Karpas-422 (cell line): ENCODE data around the gene OR8S1. TPM values are rescaled to one million over a fixed set of nuclear protein-coding genes. Genes with fewer than 3 reads are reported as not detected.
"Not testable (repeated sequence)": the region's sequence is repeated elsewhere in the genome, so short reads cannot be mapped to it uniquely, and the experiment has no call there.

Experiments used
- DNase-seq: peaks from one replicate; pipeline ENCODE4 v3.0.0-alpha.2; 2015
- H2AFZ ChIP-seq: fragments of 200-600 bp; sonication (generic); 2 replicates; pipeline ENCODE4 v1.6.1; 2014; ENCODE audit warnings: antibody characterized with exemption, low read length, mixed read lengths
- H3K27ac ChIP-seq: fragments of 200-600 bp; sonication (generic); 2 replicates; pipeline ENCODE4 v1.5.1; 2014; ENCODE audit warnings: mild to moderate bottlenecking, low read length, moderate library complexity
- H3K27me3 ChIP-seq: fragments of 200-600 bp; sonication (generic); 2 replicates; pipeline ENCODE4 v1.6.1; 2014; ENCODE audit warnings: low read length, mixed read lengths
- H3K36me3 ChIP-seq: fragments of 200-600 bp; sonication (generic); 2 replicates; pipeline ENCODE4 v1.6.1; 2014; ENCODE audit warnings: low read length, mixed read lengths; ENCODE audit not compliant: insufficient read depth
- H3K4me1 ChIP-seq: fragments of 200-600 bp; sonication (generic); 2 replicates; pipeline ENCODE4 v1.6.1; 2014; ENCODE audit warnings: mild to moderate bottlenecking, low read length, mixed read lengths
- H3K4me2 ChIP-seq: fragments of 200-600 bp; sonication (generic); 2 replicates; pipeline ENCODE4 v1.6.1; 2014; ENCODE audit warnings: low read length, low read depth, mild to moderate bottlenecking; ENCODE audit not compliant: poor library complexity, severe bottlenecking
- H3K4me3 ChIP-seq: fragments of 200-600 bp; sonication (generic); 2 replicates; pipeline ENCODE4 v1.5.1; 2014; ENCODE audit warnings: mild to moderate bottlenecking, antibody characterized with exemption, low read length, mixed read lengths
- H3K79me2 ChIP-seq: fragments of 200-600 bp; sonication (generic); 2 replicates; pipeline ENCODE4 v1.6.1; 2014; ENCODE audit warnings: mild to moderate bottlenecking, low read length, mixed read lengths
- H3K9ac ChIP-seq: fragments of 200-600 bp; sonication (generic); 2 replicates; pipeline ENCODE4 v1.6.0; 2014; ENCODE audit warnings: low read length
- H3K9me2 ChIP-seq: fragments of 200-600 bp; sonication (generic), shearing (Covaris generic); replicated peaks from 2 replicates; pipeline ENCODE4 v1.6.0; 2014; ENCODE audit warnings: mild to moderate bottlenecking, low read length, moderate library complexity; ENCODE audit not compliant: insufficient read depth
- H3K9me3 ChIP-seq: fragments of 300-700, 200-600 bp; sonication (generic); 2 replicates; pipeline ENCODE4 v1.6.1; 2014; ENCODE audit warnings: low read length, mixed read lengths
- H4K20me1 ChIP-seq: fragments of 200-600 bp; sonication (generic); 2 replicates; pipeline ENCODE4 v1.6.1; 2014; ENCODE audit warnings: mild to moderate bottlenecking, antibody characterized with exemption, low read length, low read depth; ENCODE audit not compliant: insufficient read depth
- total RNA-seq: library from RNA; depleted of rRNA; stranded (reverse); fragments of >200 nt; shearing (Covaris generic); gene quantifications from 2 replicates; pipeline ENCODE4 v1.2.3, GENCODE V29; 2014; ENCODE audit warnings: low replicate concordance

Gene OR8S1
- total RNA-seq, 1 experiment from 2014 or later: not detected

GRCh38 chr12:48506836-48507235 lies 18.6 kb upstream of the OR8S1 start:
- not testable (repeated sequence) for H3K4me2 ChIP-seq, H3K9ac ChIP-seq, H4K20me1 ChIP-seq, H3K27ac ChIP-seq, H3K4me1 ChIP-seq, DNase-seq, H3K9me2 ChIP-seq, H3K36me3 ChIP-seq, H3K27me3 ChIP-seq, H3K79me2 ChIP-seq, H3K4me3 ChIP-seq, H3K9me3 ChIP-seq, H2AFZ ChIP-seq

- no peaks in the 10 kb centered on the region for H3K79me2 ChIP-seq
- no peak overlapping the region for H3K4me3 ChIP-seq
- no peak overlapping the region for H3K4me2 ChIP-seq
- no peak overlapping the region for H3K9ac ChIP-seq
- no peak for DNase-seq
- H3K27ac ChIP-seq: no peak overlapping the region
- no peaks in the 10 kb centered on the region for H3K9me2 ChIP-seq
- H3K4me1 ChIP-seq: no peaks in the 10 kb centered on the region
- H4K20me1 ChIP-seq: no peaks in the 10 kb centered on the region
- no peak overlapping the region for H2AFZ ChIP-seq
- H3K27me3 ChIP-seq: no peaks in the 10 kb centered on the region
- H3K36me3 ChIP-seq: no peaks in the 10 kb centered on the region
- H3K9me3 ChIP-seq: no peaks in the 10 kb centered on the region
These were observed 16.4 kb upstream of the OR8S1 start for GRCh38 chr12:48508987-48509386.

- H3K9me2 ChIP-seq: no peaks in the 10 kb centered on the region
- no peaks in the 10 kb centered on the region for H3K36me3 ChIP-seq
- no peak overlapping the region for H3K4me3 ChIP-seq
- H3K79me2 ChIP-seq: no peaks in the 10 kb centered on the region
- no peak overlapping the region for H2AFZ ChIP-seq
- H3K9ac ChIP-seq: no peak overlapping the region
- H3K4me1 ChIP-seq: no peaks in the 10 kb centered on the region
- no peaks in the 10 kb centered on the region for H4K20me1 ChIP-seq
- no peak overlapping the region for H3K4me2 ChIP-seq
- H3K27me3 ChIP-seq: no peaks in the 10 kb centered on the region
- no peak overlapping the region for H3K27ac ChIP-seq
- H3K9me3 ChIP-seq: no peaks in the 10 kb centered on the region
- no peak for DNase-seq
These were observed 15.3 kb upstream of the OR8S1 start for GRCh38 chr12:48510111-48510510.

DNA sequence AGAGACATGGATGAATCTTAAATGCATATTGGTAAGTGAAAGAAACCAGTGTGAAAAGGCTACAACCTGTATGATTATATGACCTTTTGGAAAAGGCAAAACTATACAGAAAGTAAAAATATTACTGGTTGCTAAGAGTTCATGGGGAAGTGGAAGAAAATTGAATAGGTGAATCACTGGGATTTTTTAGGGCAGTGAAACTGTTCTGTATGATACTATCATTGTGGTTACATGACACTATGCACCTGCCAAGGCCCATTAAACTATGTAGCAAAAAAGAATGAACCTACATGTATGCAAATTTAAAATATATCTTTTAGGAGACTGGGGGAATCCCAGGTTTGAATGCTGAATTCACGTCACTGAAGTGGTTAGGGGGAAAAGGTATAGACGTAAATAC lies 12.6 kb upstream of the OR8S1 start:
- H3K9me2 ChIP-seq: no peaks in the 10 kb centered on the region
- H3K4me1 ChIP-seq: no peaks in the 10 kb centered on the region
- no peak overlapping the region for H3K4me2 ChIP-seq
- no peak for DNase-seq
- no peak overlapping the region for H3K4me3 ChIP-seq
- no peaks in the 10 kb centered on the region for H3K36me3 ChIP-seq
- no peak overlapping the region for H2AFZ ChIP-seq
- H3K79me2 ChIP-seq: no peaks in the 10 kb centered on the region
- H3K27me3 ChIP-seq: no peaks in the 10 kb centered on the region
- no peaks in the 10 kb centered on the region for H4K20me1 ChIP-seq
- no peak overlapping the region for H3K9ac ChIP-seq
- no peaks in the 10 kb centered on the region for H3K9me3 ChIP-seq
- no peak overlapping the region for H3K27ac ChIP-seq

GRCh38 chr12:48514728-48515127 lies 10.7 kb upstream of the OR8S1 start:
- Histone ChIP-seq H4K20me1 (no peaks in the 10 kb centered on the region), H3K36me3 (no peaks in the 10 kb centered on the region), H3K79me2 (no peaks in the 10 kb centered on the region), H3K4me1 (no peaks in the 10 kb centered on the region), H3K27me3 (no peaks in the 10 kb centered on the region), H3K9me3 (no peaks in the 10 kb centered on the region), H3K27ac (no peak overlapping the region), H3K4me2 (no peak overlapping the region), H2AFZ (no peak overlapping the region), H3K9ac (no peak overlapping the region), H3K4me3 (no peak overlapping the region), H3K9me2 (no peaks in the 10 kb centered on the region)
- no peak for DNase-seq

GRCh38 chr12:48520381-48520780 lies 5.1 kb upstream of the OR8S1 start:
- not testable (repeated sequence) for H2AFZ ChIP-seq, H3K4me3 ChIP-seq, H3K9me2 ChIP-seq, H3K4me2 ChIP-seq, H3K9ac ChIP-seq, H3K4me1 ChIP-seq, H3K79me2 ChIP-seq, H4K20me1 ChIP-seq, H3K27me3 ChIP-seq, H3K27ac ChIP-seq, H3K9me3 ChIP-seq, H3K36me3 ChIP-seq, DNase-seq

DNA sequence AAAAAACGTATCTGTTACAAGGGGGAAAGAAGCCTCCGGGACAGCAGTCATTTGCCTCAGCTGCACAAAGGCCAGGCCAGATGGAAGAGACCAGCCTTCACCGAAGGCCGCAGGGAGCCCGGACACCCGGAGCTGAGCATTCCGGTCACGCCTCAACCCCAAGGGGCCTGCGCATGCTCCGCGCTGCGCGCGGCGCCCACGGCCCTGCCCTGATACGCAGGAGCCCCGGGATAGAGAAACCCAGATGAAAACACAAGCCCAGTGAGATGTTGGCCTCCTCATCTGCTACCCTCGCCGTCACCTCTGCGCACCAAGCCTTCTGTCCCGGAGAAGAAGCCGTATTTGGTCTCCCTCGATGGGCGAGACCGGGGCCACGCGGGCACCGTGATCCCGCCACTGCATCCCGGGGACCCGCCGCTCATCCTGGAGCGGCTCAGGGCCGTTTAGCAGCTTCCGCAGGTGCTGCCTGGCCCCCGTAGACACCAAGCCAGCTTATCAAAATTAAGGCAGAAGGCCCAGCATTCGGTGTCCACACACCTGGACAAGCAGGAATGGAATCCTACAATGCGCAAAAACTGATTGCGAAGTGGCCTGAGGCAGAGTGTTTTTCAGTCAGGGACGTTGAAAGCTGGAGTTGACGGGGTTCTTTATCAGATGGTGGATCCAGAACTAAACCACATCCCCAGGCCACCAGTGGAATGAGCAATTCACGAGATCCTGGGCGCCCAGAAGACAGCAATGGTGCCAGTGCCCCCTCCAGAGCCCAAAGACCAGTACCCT lies 2.6 kb downstream of the OR8S1 start:
- H3K27me3 ChIP-seq: no peaks in the 10 kb centered on the region
- no peaks in the 10 kb centered on the region for H3K36me3 ChIP-seq
- no peaks in the 10 kb centered on the region for H4K20me1 ChIP-seq
- no peaks in the 10 kb centered on the region for H3K9me3 ChIP-seq
- H3K4me1 ChIP-seq: no peaks in the 10 kb centered on the region
- H2AFZ ChIP-seq: no peak overlapping the region
- no peaks in the 10 kb centered on the region for H3K79me2 ChIP-seq
- no peak overlapping the region for H3K9ac ChIP-seq
- DNase-seq: no peak
- no peak overlapping the region for H3K4me2 ChIP-seq
- no peaks in the 10 kb centered on the region for H3K9me2 ChIP-seq
- H3K27ac ChIP-seq: no peak overlapping the region
- H3K4me3 ChIP-seq: no peak overlapping the region

DNA sequence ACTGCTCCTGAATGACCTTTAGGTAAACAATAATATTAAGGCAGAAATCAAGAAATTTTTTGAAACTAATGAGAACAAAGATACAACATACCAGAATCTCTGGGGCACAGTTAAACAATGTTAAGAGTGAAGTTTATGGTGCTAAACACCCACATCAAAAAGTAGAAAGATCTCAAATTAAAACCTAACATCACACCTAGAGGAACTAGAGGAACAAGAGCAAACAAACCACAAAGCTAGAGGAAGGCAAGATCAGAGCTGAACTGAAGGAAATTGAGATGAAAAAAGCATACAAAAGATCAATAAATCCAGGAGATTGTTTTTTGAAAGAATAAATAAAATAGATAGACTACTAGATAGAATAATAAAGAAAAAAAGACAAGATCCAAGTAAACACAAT lies 7.2 kb downstream of the OR8S1 start:
- peaks cover 4% of the 10 kb centered on the region; the same call in 1 of the 2 replicates for H3K4me1 ChIP-seq
- H3K79me2 ChIP-seq: no peaks in the 10 kb centered on the region
- no peak overlapping the region for H3K4me3 ChIP-seq
- H3K4me2 ChIP-seq: no peak overlapping the region
- DNase-seq: no peak
- no peaks in the 10 kb centered on the region for H3K9me3 ChIP-seq
- no peak overlapping the region for H3K27ac ChIP-seq
- H3K9me2 ChIP-seq: no peaks in the 10 kb centered on the region
- H3K9ac ChIP-seq: no peak overlapping the region
- H3K36me3 ChIP-seq: no peaks in the 10 kb centered on the region
- H2AFZ ChIP-seq: no peak overlapping the region
- no peaks in the 10 kb centered on the region for H3K27me3 ChIP-seq
- no peaks in the 10 kb centered on the region for H4K20me1 ChIP-seq
